ENCODE data around the gene IFNA7.

DNA sequence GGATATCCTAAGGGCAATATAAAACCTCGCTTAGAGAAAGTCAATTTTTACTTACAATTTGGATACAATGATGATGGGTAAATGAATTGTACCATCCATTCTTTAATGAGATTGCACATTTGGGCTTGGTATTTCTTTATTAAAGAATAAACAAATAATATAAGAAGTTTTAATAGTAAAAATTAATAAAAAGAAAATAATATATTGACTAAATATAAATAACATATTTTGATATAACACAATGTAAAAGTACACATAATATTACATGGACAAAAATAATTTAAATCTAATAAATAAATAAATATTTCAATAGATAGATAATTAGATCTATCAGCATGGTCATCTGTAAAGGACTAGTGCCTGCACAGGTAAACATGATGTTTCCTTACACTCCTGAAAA is 36.5 kb downstream of the IFNA7 start:
- TF ChIP-seq PPARA (CRISPR knock-in tag; IDR thresholded peaks at IDR 0.05; ENCODE audit: borderline replicate concordance), result no peak
- no peak for TF ChIP-seq PATZ1 (CRISPR knock-in tag; IDR thresholded peaks at IDR 0.05; ENCODE audit: borderline replicate concordance)
- no peak for TF ChIP-seq CSDC2 (CRISPR knock-in tag; IDR thresholded peaks at IDR 0.05)

All from SK-N-SH treated with all-trans-retinoic acid at 6 μM for 48 hours (cell line).